Measurements from ENCODE around the gene SPPL3.
"Not testable (repeated sequence)": the region's sequence is repeated elsewhere in the genome, so short reads cannot be mapped to it uniquely, and the experiment has no call there.

Gene SPPL3

GRCh38 chr12:120817559-120818330 lies 86.4 kb downstream of the SPPL3 start:
- DNase-seq (ENCODE audit: low read depth), result no peak

GRCh38 chr12:120816363-120816762 lies 87.8 kb downstream of the SPPL3 start:
- no peak for DNase-seq (ENCODE audit: low read depth)

- DNase-seq (ENCODE audit: low read depth), result no peak
These were observed 89.2 kb downstream of the SPPL3 start for GRCh38 chr12:120814903-120815429.

- DNase-seq (ENCODE audit: low read depth), result no peak
These were observed 89.8 kb downstream of the SPPL3 start for GRCh38 chr12:120814203-120814902.

- no peak for DNase-seq (ENCODE audit: low read depth)
These were observed 90.5 kb downstream of the SPPL3 start for GRCh38 chr12:120813588-120814153.

- no peak for DNase-seq (ENCODE audit: low read depth)
These were observed 94.1 kb downstream of the SPPL3 start for GRCh38 chr12:120810021-120810420.

GRCh38 chr12:120804428-120804827 lies 99.7 kb downstream of the SPPL3 start:
- DNase-seq (ENCODE audit: low read depth), result no peak

GRCh38 chr12:120801146-120801545 lies 103.0 kb downstream of the SPPL3 start:
- no peak for DNase-seq (ENCODE audit: low read depth)

GRCh38 chr12:120800665-120801064 lies 103.5 kb downstream of the SPPL3 start:
- DNase-seq (ENCODE audit: low read depth), result no peak

- DNase-seq (ENCODE audit: low read depth), result no peak
These were observed 104.7 kb downstream of the SPPL3 start for GRCh38 chr12:120799243-120800045.

GRCh38 chr12:120798696-120799095 lies 105.5 kb downstream of the SPPL3 start:
- no peak for DNase-seq (ENCODE audit: low read depth)

- DNase-seq (ENCODE audit: low read depth), result no peak
These were observed 106.2 kb downstream of the SPPL3 start for GRCh38 chr12:120797677-120798642.

GRCh38 chr12:120795441-120796178 lies 108.5 kb downstream of the SPPL3 start:
- no peak for DNase-seq (ENCODE audit: low read depth)

- DNase-seq (ENCODE audit: low read depth), result no peak
These were observed 110.8 kb downstream of the SPPL3 start for GRCh38 chr12:120793357-120793756.

GRCh38 chr12:120792456-120792855 lies 111.7 kb downstream of the SPPL3 start:
- DNase-seq (ENCODE audit: low read depth), result not testable (repeated sequence)

GRCh38 chr12:120791669-120792176 lies 112.4 kb downstream of the SPPL3 start:
- no peak for DNase-seq (ENCODE audit: low read depth)

- no peak for DNase-seq (ENCODE audit: low read depth)
These were observed 114.0 kb downstream of the SPPL3 start for GRCh38 chr12:120790114-120790513.

- DNase-seq (ENCODE audit: low read depth), result no peak
These were observed 116.3 kb downstream of the SPPL3 start for GRCh38 chr12:120787889-120788288.

GRCh38 chr12:120784804-120785203 lies 119.4 kb downstream of the SPPL3 start:
- DNase-seq (ENCODE audit: low read depth), result no peak

- no peak for DNase-seq (ENCODE audit: low read depth)
These were observed 121.0 kb downstream of the SPPL3 start for GRCh38 chr12:120783197-120783596.

All from activated gamma-delta T cell treated with anti-CD3 and anti-CD28 coated beads, Interleukin-2, amount 50 U/mL, for 16 hours (primary cell).